Activated CD4-positive, alpha-beta T cell treated with anti-CD3 and anti-CD28 coated beads, Interleukin-2, amount 50 U/mL, for 16 hours (primary cell): ENCODE measurements around the gene SCD.

Experiments used
- DNase-seq: peaks from one replicate; pipeline ENCODE4 v3.0.0-alpha.2; 2020

The SCD gene

GRCh38 chr10:100340948-100341847 lies 5.8 kb upstream of the SCD start:
- DNase-seq: no peak

- peak; percentile 44 for DNase-seq
Measured at GRCh38 chr10:100341953-100342626, 4.9 kb upstream of the SCD start.

- DNase-seq: no peak
Measured at GRCh38 chr10:100342627-100342972, 4.4 kb upstream of the SCD start.

DNA sequence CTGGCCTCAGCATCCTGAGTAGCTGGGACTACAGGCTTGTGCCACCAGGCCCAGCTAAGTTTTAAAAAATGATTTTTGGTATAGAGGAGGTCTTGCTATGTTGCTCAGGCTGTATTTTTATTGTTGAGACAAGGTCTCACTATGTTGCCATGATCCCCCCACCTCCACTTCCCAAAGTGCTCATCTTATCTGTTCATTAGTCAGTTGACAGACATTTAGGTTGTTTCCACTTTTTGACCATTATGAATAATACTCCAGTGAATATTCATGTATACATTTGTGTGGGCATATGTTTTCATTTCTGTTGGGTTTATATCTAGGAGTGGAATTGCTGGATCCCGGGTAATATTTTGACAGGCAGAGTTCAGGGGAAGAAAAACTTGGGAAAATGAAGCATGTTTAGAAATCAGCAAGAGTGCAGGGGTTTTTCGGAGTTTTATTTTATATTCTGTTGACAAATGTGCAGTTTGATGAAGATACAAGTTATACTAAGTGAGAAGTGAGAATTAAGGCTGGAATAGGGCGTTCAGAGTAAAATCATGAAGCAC lies 2.7 kb upstream of the SCD start:
- no peak for DNase-seq

DNA sequence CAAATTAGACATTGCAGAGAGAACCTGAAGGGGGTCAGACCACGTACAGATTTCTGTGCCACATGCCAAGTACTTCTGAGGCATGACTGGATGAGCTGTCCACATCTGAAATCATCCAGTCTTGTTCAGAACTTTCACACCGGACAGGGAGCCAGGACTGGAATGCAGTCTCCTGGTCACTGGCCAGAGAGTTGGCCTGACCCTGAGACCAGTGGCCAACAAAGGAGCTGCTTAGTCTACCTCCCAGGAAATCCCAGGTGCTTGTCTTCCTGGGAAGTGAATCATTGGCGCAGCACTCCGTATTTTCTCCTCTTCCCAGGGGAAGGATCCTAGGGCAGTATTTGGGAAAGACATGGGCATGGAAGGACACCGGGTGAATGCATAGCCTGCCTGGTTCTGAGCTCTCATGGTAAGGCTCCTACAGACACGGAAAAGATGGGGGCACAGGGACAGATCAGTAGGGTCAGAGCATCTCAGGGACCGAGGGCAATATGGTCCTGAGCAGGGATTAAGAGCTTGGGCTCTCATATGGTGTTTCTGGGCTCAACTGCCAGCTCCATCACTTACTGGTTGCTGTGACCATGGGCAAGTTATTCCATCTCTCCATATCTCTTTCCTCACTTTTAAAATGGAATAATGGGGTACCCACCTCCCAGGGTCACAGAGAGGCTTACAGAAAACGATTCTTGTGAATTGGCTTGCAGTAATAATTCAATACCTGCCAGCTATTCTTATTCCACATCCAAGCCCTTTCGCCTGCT lies 1.3 kb upstream of the SCD start:
- no peak for DNase-seq

DNA sequence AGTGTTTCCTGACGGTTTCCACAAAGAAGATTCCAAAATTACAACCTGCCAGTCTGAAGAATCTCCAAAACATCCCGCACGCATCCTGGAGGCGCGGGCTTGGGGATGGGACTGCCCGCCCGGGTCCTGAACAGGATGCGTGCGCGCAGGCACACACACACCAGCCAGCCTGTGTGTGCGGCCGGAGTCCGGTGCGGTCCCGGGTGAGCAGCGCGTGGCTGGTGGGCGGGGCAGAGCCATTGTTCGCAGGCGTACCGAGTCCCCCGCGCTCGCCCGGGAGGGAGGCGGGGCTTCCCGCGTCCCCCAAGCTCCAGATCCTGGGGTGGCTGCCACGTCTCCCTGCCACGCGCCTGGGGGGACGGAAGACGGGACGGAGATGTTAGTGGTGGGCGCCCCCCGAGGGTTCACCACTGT lies 675 bp upstream of the SCD start:
- peak; percentile 84 for DNase-seq

DNA sequence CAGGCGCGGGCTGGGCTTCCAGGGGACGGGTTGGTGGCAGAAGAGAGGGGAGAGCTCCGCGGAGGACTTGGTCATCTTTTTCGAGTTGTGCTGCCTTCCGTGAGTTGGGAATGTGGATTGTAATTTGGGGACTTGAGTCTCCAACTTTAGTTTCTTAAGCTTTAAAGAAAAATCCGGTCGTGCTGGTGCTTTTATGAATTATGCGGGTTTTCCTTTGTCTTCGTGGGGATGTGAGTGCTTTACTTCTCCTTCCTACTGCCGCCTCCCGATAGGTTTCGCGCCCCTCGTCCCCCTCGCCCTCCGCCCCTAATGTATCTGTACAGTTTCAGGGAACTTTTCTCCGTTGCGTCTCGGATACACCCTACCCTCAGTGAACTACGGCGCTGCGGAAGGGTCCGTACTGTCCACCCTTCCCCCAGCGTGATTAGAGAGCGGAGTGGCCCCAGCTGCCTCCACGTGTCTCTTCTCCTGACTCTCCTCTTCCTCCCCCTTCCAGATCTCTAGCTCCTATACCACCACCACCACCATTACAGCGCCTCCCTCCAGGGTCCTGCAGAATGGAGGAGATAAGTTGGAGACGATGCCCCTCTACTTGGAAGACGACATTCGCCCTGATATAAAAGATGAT lies 649 bp downstream of the SCD start:
- DNase-seq: no peak

GRCh38 chr10:100348389-100348927 lies 1.4 kb downstream of the SCD start:
- peak; percentile 39 for DNase-seq

GRCh38 chr10:100349087-100349486 lies 2.1 kb downstream of the SCD start:
- no peak for DNase-seq

DNA sequence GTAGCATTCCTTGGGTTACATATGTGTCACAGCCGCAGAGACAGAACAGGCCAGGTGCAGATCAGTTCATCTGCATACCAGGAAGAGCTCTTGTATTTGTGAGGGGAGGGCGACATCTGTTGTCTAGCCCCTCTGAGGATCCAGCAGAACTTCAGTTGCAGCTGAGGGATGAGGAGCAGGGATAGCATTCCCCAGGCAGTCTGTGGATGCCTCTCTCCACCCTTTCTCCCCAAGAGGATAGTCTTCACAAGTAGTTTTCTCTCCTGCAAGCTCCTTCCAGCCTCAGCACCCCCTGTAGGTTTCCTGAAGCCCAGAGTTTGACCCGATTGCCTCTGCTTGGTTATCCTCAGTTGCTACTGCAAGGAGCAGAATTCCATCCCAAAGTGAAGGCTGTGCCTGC lies 2.6 kb downstream of the SCD start:
- no peak for DNase-seq

DNA sequence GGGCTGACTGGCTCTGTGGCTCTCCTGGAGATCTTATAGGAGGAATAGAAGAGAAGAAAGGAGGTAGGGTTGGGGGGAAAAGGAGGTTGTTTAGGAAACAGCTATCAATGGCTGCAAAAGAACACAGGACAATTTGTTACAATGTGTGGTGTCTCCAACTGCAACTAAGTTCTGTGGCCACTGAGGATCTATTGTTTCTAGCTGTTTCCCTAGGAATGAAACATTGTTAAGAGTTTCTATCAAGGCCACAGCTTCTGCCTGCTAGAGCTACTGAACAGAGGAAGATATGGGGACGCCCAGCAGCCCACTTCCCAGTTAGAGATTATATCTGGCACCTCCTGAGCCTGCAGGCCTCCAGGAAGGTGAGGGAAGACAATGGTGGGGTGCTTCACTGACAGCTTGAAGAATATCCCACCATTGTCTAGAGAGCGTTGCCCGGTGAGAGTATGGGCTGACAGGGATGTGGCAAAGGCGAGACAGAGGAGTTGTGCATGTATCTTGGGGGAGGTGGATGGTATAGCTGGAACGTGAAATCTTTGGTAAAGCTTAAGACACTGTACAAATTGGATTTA lies 4.0 kb downstream of the SCD start:
- no peak for DNase-seq

DNA sequence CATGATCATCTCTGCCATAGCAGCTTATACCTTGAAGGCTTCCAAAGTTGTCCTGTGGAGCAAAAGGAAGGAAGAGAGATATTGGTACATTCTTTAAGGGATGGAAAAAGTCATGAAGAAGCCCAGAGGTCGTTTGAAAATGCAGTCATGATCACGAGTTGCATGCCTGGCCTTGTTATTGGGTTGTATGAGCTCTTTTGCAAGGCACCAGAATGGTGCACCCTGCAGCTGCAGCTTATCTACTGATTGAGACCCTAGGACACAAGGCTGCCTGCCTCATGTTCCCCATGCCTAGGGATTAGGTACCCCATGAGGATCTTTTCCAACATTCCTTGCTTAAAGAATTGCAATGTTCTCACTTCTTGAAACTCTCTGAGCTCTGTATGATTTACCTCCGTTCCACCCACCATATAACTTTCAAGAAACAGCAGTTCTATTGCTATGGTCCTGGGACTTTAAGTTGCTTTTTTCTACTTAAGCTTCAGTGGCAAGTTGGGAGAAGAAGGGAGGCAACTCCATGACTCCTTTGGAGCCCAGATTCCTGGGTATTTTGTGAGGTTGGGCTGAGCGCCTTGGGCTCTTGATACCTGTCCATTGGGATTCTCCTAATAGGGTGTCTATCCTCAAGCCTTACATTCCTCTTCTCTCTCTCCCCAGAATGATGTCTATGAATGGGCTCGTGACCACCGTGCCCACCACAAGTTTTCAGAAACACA lies 6.9 kb downstream of the SCD start:
- DNase-seq: no peak

GRCh38 chr10:100355086-100355485 lies 8.1 kb downstream of the SCD start:
- DNase-seq: no peak

DNA sequence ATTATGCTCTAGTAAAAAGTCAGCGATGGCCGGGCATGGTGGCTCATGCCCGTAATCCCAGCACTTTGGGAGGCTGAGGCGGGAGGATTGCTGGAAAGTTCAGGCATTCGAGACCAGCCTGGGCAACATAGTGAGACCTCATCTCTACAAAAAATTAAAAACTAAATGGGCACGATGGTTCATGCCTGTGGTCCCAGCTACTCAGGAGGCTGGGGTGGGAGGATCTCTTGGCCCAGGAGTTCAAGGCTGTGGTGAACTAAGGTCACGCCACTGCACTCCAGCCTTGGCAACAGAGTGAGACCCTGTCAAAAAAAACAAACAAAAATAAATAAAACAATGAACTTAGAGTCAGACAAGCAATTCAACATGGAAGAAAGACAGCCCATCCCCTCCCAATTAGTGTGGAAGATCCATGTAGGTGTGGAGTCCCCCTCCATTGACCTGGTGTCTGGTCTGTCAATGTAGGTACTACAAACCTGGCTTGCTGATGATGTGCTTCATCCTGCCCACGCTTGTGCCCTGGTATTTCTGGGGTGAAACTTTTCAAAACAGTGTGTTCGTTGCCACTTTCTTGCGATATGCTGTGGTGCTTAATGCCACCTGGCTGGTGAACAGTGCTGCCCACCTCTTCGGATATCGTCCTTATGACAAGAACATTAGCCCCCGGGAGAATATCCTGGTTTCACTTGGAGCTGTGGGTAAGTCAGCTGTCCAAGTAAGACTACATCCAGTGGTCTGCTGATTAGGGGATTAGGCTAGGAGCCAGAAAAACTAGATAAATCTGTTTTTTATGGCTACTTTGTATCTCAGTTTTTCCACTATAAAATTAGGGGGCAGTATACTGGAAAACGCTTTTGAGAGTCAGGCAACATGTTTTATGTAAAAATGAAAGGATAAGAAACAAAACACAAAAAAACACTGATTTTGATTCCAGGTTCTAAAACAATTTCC lies 9.3 kb downstream of the SCD start:
- DNase-seq: no peak

- no peak for DNase-seq
Measured at GRCh38 chr10:100357059-100357858, 10.2 kb downstream of the SCD start.

GRCh38 chr10:100359030-100359432 lies 12.0 kb downstream of the SCD start:
- no peak for DNase-seq

DNA sequence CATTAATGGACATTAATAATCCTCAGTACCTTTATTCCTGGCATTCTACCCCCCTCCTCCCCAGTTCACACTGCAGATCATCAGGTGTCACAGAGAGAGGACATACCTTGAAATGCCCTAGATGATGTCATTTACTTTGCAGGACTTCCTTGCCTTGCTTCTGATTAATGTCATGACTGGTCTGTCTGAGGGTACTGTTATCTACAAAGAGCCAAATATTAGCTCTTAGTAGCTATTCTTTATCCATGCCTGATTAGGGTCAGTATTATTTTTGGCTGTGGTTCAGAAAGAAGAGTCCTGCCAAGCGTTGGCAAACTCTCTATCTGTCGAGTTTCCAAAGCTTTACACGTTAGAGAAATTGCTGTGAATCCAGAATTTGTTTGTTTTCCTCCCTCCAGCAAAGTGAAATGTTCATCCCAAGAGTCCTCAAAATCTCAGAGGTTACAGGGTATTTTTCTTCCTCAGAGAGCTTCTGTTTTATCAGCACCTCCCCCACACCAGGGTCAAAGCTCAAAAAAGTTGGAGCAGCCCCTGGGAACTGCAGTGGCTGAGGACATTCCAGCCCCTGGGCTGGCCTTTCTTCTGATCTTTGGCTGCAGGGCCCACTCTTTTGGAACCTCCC lies 12.6 kb downstream of the SCD start:
- no peak for DNase-seq

GRCh38 chr10:100360234-100360633 lies 13.2 kb downstream of the SCD start:
- no peak for DNase-seq
